AG04450 (cell line): ENCODE results near the gene MAL. TPM values are rescaled to one million over a fixed set of nuclear protein-coding genes. Genes with fewer than 3 reads are reported as not detected.

ENCODE experiments used
- CTCF ChIA-PET: fragments of 300-600, 350-600 bp; formaldehyde crosslinking; extraction: SDS; loops from one replicate; lab custom pipeline; 2022; ENCODE audit warnings: antibody characterized with exemption, inconsistent platforms; lab: Charles Lee
- POLR2A ChIA-PET: fragments of 350-600 bp; formaldehyde crosslinking; extraction: SDS; loops from one replicate; lab custom pipeline; 2021; ENCODE audit warnings: antibody characterized with exemption, inconsistent platforms; lab: Yijun Ruan, JAX
- DNase-seq: peaks from one replicate; pipeline ENCODE4 v3.0.0-alpha.2; 2011; ENCODE audit warnings: low read depth, low spot score
- H3K27ac ChIP-seq: one replicate; pipeline ENCODE4 v1.5.1; 2012; ENCODE audit warnings: low read depth, low read length, control low read depth
- H3K27me3 ChIP-seq: one replicate; pipeline ENCODE4 v1.6.0; 2012; ENCODE audit warnings: low read length; ENCODE audit not compliant: control insufficient read depth, insufficient read depth
- H3K4me3 ChIP-seq: 2 replicates; pipeline ENCODE4 v1.5.1; 2011; ENCODE audit warnings: mild to moderate bottlenecking, low read depth, low read length, control low read depth
- H3K9me3 ChIP-seq: 2 replicates; pipeline ENCODE4 v1.5.1; 2012; ENCODE audit warnings: low read length; ENCODE audit not compliant: control insufficient read depth, insufficient read depth
- CTCF ChIP-seq: IDR thresholded peaks from 2 replicates; pipeline ENCODE4 v1.5.1; 2011; ENCODE audit warnings: low read depth, low read length, control low read depth, inconsistent platforms
- polyA plus RNA-seq: library from polyadenylated mRNA; depleted of rRNA; stranded (reverse); fragments of >200 nt; gene quantifications from 2 replicates; pipeline ENCODE4 v1.2.3, GENCODE V29; 2011

Gene MAL
- polyA plus RNA-seq, 1 experiment: not detected

DNA sequence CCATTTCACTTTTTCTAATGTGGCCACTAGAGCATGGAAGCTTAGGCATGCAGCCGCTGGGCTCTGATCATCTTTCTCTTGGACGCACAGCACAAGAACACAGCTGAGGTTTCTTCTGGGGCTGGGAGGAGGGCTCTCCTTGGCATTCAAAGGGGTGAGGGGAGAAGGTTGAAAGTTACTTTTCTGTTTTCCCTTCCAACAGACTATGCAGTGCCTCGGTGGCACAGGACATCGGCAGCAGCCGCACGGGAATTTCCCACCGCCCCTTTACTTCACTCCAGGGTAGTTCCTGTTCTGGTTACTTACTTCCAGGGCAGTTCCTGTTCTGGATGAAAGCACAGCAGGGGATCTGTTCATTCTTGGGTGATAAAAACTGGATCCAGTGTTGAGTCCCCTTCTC is 18.9 kb upstream of the MAL start:
- H3K4me3 ChIP-seq: no peak overlapping the region
- ChIA-PET CTCF (no interaction called here), POLR2A (no interaction called here)
- H3K27ac ChIP-seq: no peak overlapping the region
- no peak for TF ChIP-seq CTCF
- H3K9me3 ChIP-seq: no peaks in the 10 kb centered on the region
- peaks cover 6% of the 10 kb centered on the region for H3K27me3 ChIP-seq
- no peak for DNase-seq

GRCh38 chr2:95007031-95007609 is 18.4 kb upstream of the MAL start:
- H3K27me3 ChIP-seq: peaks cover 6% of the 10 kb centered on the region
- CTCF ChIA-PET: interaction anchor here (1.0 kb wide), 1 partner anchor 50 kb away, joined by 3 read pairs; no protein-coding TSS in a partner anchor
- no peak overlapping the region for H3K4me3 ChIP-seq
- H3K9me3 ChIP-seq: no peaks in the 10 kb centered on the region
- no peak for TF ChIP-seq CTCF
- DNase-seq: no peak
- no peak overlapping the region for H3K27ac ChIP-seq
- POLR2A ChIA-PET: no interaction called here

- CTCF ChIA-PET: interaction anchor here (1.0 kb wide), 1 partner anchor 51 kb away, joined by 3 read pairs; no protein-coding TSS in a partner anchor
- TF ChIP-seq CTCF: no peak
- no peak overlapping the region for H3K27ac ChIP-seq
- DNase-seq: no peak
- no peaks in the 10 kb centered on the region for H3K9me3 ChIP-seq
- POLR2A ChIA-PET: no interaction called here
- peaks cover 6% of the 10 kb centered on the region for H3K27me3 ChIP-seq
- H3K4me3 ChIP-seq: no peak overlapping the region
These were observed 17.7 kb upstream of the MAL start for GRCh38 chr2:95007822-95008221.

GRCh38 chr2:95008306-95008705 is 17.2 kb upstream of the MAL start:
- Histone ChIP-seq H3K27ac (no peak overlapping the region), H3K9me3 (no peaks in the 10 kb centered on the region), H3K27me3 (peaks cover 6% of the 10 kb centered on the region), H3K4me3 (no peak overlapping the region)
- POLR2A ChIA-PET: no interaction called here
- TF ChIP-seq CTCF: no peak
- DNase-seq: no peak
- CTCF ChIA-PET: no interaction called here

DNA sequence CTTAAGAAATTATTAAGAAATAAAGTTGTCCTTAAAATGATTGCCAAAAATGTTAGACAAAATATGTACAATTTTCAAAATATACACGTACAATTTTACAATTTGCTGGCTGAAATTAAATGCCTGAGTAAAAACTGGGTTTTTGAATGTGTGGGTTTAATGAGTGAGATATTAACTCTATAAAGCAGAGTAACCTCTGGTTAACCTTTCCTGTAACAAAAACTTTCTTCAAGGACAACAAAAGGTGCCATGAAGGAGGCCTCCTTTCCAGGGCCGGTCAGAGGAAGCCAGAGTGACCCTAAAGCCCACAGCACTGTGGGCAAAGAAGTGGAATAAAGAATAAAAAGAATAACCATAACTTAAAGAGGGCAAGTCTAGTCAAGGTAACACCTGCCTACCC is 16.5 kb upstream of the MAL start:
- H3K27ac ChIP-seq: no peak overlapping the region
- no peaks in the 10 kb centered on the region for H3K9me3 ChIP-seq
- no peak overlapping the region for H3K4me3 ChIP-seq
- no peak for DNase-seq
- peaks cover 6% of the 10 kb centered on the region for H3K27me3 ChIP-seq
- CTCF ChIA-PET: no interaction called here
- POLR2A ChIA-PET: no interaction called here
- TF ChIP-seq CTCF: no peak
